Neural progenitor cell (in vitro differentiated cells): ENCODE data around the gene MAGI1.

Experiments
- EZH2 ChIP-seq: fragments of 200-600 bp; sonication (generic); IDR thresholded peaks from 2 replicates; pipeline ENCODE4 v1.6.1; 2017; ENCODE audit warnings: antibody characterized with exemption, mild to moderate bottlenecking, moderate library complexity
- EZH2phosphoT487 ChIP-seq: fragments of 200-600 bp; sonication (generic); IDR thresholded peaks from 2 replicates; pipeline ENCODE4 v1.6.1; 2017; ENCODE audit warnings: antibody characterized with exemption
- TF ChIP-seq, protein P1 (sequence below): fragments of 200-600 bp; sonication (generic); IDR thresholded peaks from 2 replicates; pipeline ENCODE4 v1.5.1; 2017; ENCODE audit warnings: antibody characterized with exemption, mild to moderate bottlenecking

GRCh38 chr3:66001626-66002025 lies 37.1 kb downstream of the MAGI1 start:
- TF ChIP-seq, protein P1, sequence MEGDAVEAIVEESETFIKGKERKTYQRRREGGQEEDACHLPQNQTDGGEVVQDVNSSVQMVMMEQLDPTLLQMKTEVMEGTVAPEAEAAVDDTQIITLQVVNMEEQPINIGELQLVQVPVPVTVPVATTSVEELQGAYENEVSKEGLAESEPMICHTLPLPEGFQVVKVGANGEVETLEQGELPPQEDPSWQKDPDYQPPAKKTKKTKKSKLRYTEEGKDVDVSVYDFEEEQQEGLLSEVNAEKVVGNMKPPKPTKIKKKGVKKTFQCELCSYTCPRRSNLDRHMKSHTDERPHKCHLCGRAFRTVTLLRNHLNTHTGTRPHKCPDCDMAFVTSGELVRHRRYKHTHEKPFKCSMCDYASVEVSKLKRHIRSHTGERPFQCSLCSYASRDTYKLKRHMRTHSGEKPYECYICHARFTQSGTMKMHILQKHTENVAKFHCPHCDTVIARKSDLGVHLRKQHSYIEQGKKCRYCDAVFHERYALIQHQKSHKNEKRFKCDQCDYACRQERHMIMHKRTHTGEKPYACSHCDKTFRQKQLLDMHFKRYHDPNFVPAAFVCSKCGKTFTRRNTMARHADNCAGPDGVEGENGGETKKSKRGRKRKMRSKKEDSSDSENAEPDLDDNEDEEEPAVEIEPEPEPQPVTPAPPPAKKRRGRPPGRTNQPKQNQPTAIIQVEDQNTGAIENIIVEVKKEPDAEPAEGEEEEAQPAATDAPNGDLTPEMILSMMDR: no peak
- no peak for TF ChIP-seq EZH2phosphoT487
- no peak for TF ChIP-seq EZH2
